GM19397 (cell line): ENCODE data around the gene CSNK1E.
"Not testable (repeated sequence)": the region's sequence is repeated elsewhere in the genome, so short reads cannot be mapped to it uniquely, and the experiment has no call there.

ENCODE experiments used
- ATAC-seq: cut with Tn5 transposase; IDR thresholded peaks from one replicate; pipeline ENCODE4 v1.9.1; 2021; ENCODE audit warnings: mild to moderate bottlenecking, moderate library complexity; ENCODE audit not compliant: unreplicated experiment

CSNK1E gene

GRCh38 chr22:38317122-38317994 is at the start of gene CSNK1E:
TSS of gene CSNK1E (minus strand) at chr22:38317433. CDS start at chr22:38314157, 3,276 bp downstream.
- peak; percentile 47 for ATAC-seq

GRCh38 chr22:38365829-38366228 is 48.6 kb upstream of the CSNK1E start:
- not testable (repeated sequence) for ATAC-seq

- ATAC-seq: not testable (repeated sequence)
Measured at GRCh38 chr22:38365174-38365573, 47.9 kb upstream of the CSNK1E start.

GRCh38 chr22:38360560-38360959 is 43.3 kb upstream of the CSNK1E start:
- not testable (repeated sequence) for ATAC-seq

- ATAC-seq: not testable (repeated sequence)
Measured at GRCh38 chr22:38359817-38360216, 42.6 kb upstream of the CSNK1E start.

- not testable (repeated sequence) for ATAC-seq
Measured at GRCh38 chr22:38357971-38358370, 40.7 kb upstream of the CSNK1E start.

- ATAC-seq: no peak
Measured at GRCh38 chr22:38355275-38355674, 38.0 kb upstream of the CSNK1E start.

- no peak for ATAC-seq
Measured at GRCh38 chr22:38353701-38354100, 36.5 kb upstream of the CSNK1E start.

GRCh38 chr22:38353142-38353629 is 36.0 kb upstream of the CSNK1E start:
- no peak for ATAC-seq

- ATAC-seq: no peak
Measured at GRCh38 chr22:38352436-38352835, 35.2 kb upstream of the CSNK1E start.

GRCh38 chr22:38350444-38351359 is 33.5 kb upstream of the CSNK1E start:
- ATAC-seq: no peak

- ATAC-seq: no peak
Measured at GRCh38 chr22:38348751-38349496, 31.7 kb upstream of the CSNK1E start.

- no peak for ATAC-seq
Measured at GRCh38 chr22:38347944-38348750, 30.9 kb upstream of the CSNK1E start.

- no peak for ATAC-seq
Measured at GRCh38 chr22:38347181-38347943, 30.1 kb upstream of the CSNK1E start.

GRCh38 chr22:38346506-38346905 is 29.3 kb upstream of the CSNK1E start:
- ATAC-seq: no peak

- no peak for ATAC-seq
Measured at GRCh38 chr22:38345782-38346181, 28.5 kb upstream of the CSNK1E start.

- not testable (repeated sequence) for ATAC-seq
Measured at GRCh38 chr22:38339893-38340292, 22.7 kb upstream of the CSNK1E start.

GRCh38 chr22:38338772-38339379 is 21.6 kb upstream of the CSNK1E start:
- ATAC-seq: no peak

- ATAC-seq: no peak
Measured at GRCh38 chr22:38336699-38337098, 19.5 kb upstream of the CSNK1E start.
